Gastroesophageal sphincter (tissue), 4 donors: ENCODE measurements around the gene LORICRIN. TPM values are rescaled to one million over a fixed set of nuclear protein-coding genes. Genes with fewer than 3 reads are reported as not detected.

Experiments used
- ATAC-seq: fragments of 150-250 bp; one replicate; pipeline ENCODE4 v1.9.1; 2016; ENCODE audit warnings: mild to moderate bottlenecking, moderate library complexity
- H3K27ac ChIP-seq, 4 donors: fragments of 200-600 bp; sonication (generic) in 3 of 4; 1 replicate in 3 of 4; 2 replicates in 1 of 4; pipeline ENCODE4 v1.5.1; 2016 to 2019
- H3K27me3 ChIP-seq: fragments of 200-600 bp; sonication (generic); one replicate; pipeline ENCODE4 v1.5.1; 2019
- H3K36me3 ChIP-seq, 2 donors: fragments of 200-600 bp; sonication (generic); one replicate each; pipeline ENCODE4 v1.5.1; 2019; ENCODE audit warnings: control low read depth in 1 of 2
- H3K4me1 ChIP-seq, 3 donors: fragments of 200-600 bp; sonication (generic); 1 replicate in 2 of 3; 2 replicates in 1 of 3; pipeline ENCODE4 v1.5.1; 2016 to 2019; ENCODE audit warnings: control low read depth in 2 of 3
- H3K4me3 ChIP-seq, 2 donors: fragments of 200-600 bp; sonication (generic); one replicate each; pipeline ENCODE4 v1.5.1; 2019; ENCODE audit warnings: mild to moderate bottlenecking in 1 of 2, moderate library complexity in 1 of 2
- H3K9me3 ChIP-seq, 3 donors: fragments of 200-600 bp; sonication (generic); one replicate each; pipeline ENCODE4 v1.5.1; 2017 to 2019; ENCODE audit warnings: control low read depth in 2 of 3
- CTCF ChIP-seq, 4 experiments: fragments of 200-600 bp in 2 of 4; fragments of 450-650 bp in 2 of 4; sonication (generic) in 1 of 4; IDR thresholded peaks; one replicate each; pipeline ENCODE4 v1.5.1; 2017 to 2019; ENCODE audit warnings: antibody characterized with exemption in 4 of 4, mild to moderate bottlenecking in 2 of 4, moderate library complexity in 2 of 4
- EP300 ChIP-seq: sonication (generic); formaldehyde crosslinking; IDR thresholded peaks from one replicate; pipeline ENCODE4 v1.6.1; 2017; ENCODE audit warnings: antibody characterized with exemption, mild to moderate bottlenecking
- POLR2A ChIP-seq, 2 donors: fragments of 450-650 bp; IDR thresholded peaks; one replicate each; pipeline ENCODE4 v1.6.1; 2017; ENCODE audit warnings: antibody characterized with exemption in 2 of 2, mild to moderate bottlenecking in 2 of 2, moderate library complexity in 1 of 2
- POLR2AphosphoS5 ChIP-seq: sonication (generic); formaldehyde crosslinking; IDR thresholded peaks from one replicate; pipeline ENCODE4 v1.6.1; 2017; ENCODE audit warnings: antibody characterized with exemption
- WGBS, 2 donors: methylation state at CpG; one replicate each; pipeline ENCODE4 v1.1.5; 2018; ENCODE audit warnings: low coverage in 1 of 2; 5-methylcytosine and 5-hydroxymethylcytosine counted together
- total RNA-seq, 4 donors: library from RNA; depleted of rRNA; stranded (reverse); fragments of >200 nt; gene quantifications; one replicate each; pipeline ENCODE4 v1.1.0, GENCODE V29; 2016

The LORICRIN gene
- total RNA-seq, 4 donors from 2014 or later = not detected

- TF ChIP-seq POLR2AphosphoS5 (no peak), CTCF (IDR thresholded peaks at IDR 0.05) (no peak), POLR2A (IDR thresholded peaks at IDR 0.05) (no peak), EP300 (no peak)
- Histone ChIP-seq H3K4me1 (peaks cover 0 to 24% (median 7%) of the 10 kb centered on the region in 3 donors), H3K27me3 (peaks cover 77% of the 10 kb centered on the region), H3K4me3 (peak overlapping the region; percentile 11 to 59), H3K36me3 (no peaks in the 10 kb centered on the region), H3K27ac (peak overlapping the region in 1 of 4 donors; percentile 32), H3K9me3 (no peaks in the 10 kb centered on the region)
- WGBS, 2 donors = 10 to 35% methylated on average over 2 to 7 of the region's 80 CpGs
- peak; percentile 77 for ATAC-seq
Observed at GRCh38 chr1:153261281-153262069, 2.0 kb downstream of the LORICRIN start.

GRCh38 chr1:153262070-153262366 lies 2.5 kb downstream of the LORICRIN start:
- Histone ChIP-seq H3K9me3 (no peaks in the 10 kb centered on the region), H3K36me3 (no peaks in the 10 kb centered on the region), H3K4me1 (peaks cover 0 to 24% (median 7%) of the 10 kb centered on the region in 3 donors), H3K27me3 (peaks cover 82% of the 10 kb centered on the region), H3K4me3 (peak overlapping the region in 1 of 2 donors; percentile 59), H3K27ac (no peak overlapping the region)
- TF ChIP-seq EP300 (no peak), POLR2AphosphoS5 (no peak)
- no peak for ATAC-seq
- WGBS, 2 donors = 38 to 53% methylated on average over 5 of the region's 6 CpGs

GRCh38 chr1:153262462-153263157 lies 3.1 kb downstream of the LORICRIN start:
- no peak for TF ChIP-seq EP300
- 34 to 39% methylated on average over 9 to 10 of the region's 10 CpGs for WGBS, 2 donors
- Histone ChIP-seq H3K9me3 (no peaks in the 10 kb centered on the region), H3K4me1 (peaks cover 0 to 24% (median 7%) of the 10 kb centered on the region in 3 donors), H3K27ac (no peak overlapping the region), H3K4me3 (no peak overlapping the region), H3K27me3 (peaks cover 88% of the 10 kb centered on the region), H3K36me3 (no peaks in the 10 kb centered on the region)
- no peak for ATAC-seq

GRCh38 chr1:153265457-153265856 lies 6.0 kb downstream of the LORICRIN start:
- H3K9me3 ChIP-seq = no peaks in the 10 kb centered on the region
- 80 to 100% methylated on average over 1 of the region's 1 CpG for WGBS, 2 donors
- H3K36me3 ChIP-seq = no peaks in the 10 kb centered on the region
- no peak overlapping the region for H3K4me3 ChIP-seq
- peaks cover 0 to 24% (median 7%) of the 10 kb centered on the region in 3 donors for H3K4me1 ChIP-seq
- peaks cover 78% of the 10 kb centered on the region for H3K27me3 ChIP-seq
- no peak for ATAC-seq
- TF ChIP-seq EP300 (no peak), POLR2AphosphoS5 (no peak), POLR2A (IDR thresholded peaks at IDR 0.05) (no peak), CTCF (IDR thresholded peaks at IDR 0.05) (no peak)
- H3K27ac ChIP-seq = no peak overlapping the region

GRCh38 chr1:153271711-153272110 lies 12.2 kb downstream of the LORICRIN start:
- peaks cover 34% of the 10 kb centered on the region for H3K27me3 ChIP-seq
- ATAC-seq = no peak
- no peaks in the 10 kb centered on the region for H3K36me3 ChIP-seq
- H3K4me3 ChIP-seq = no peak overlapping the region
- WGBS, 2 donors = 60% methylated on average over 1 of the region's 1 CpG; no CpG with 5 or more reads in 1 of the 2 donors
- H3K27ac ChIP-seq = no peak overlapping the region
- no peak for TF ChIP-seq EP300
- TF ChIP-seq POLR2AphosphoS5 = no peak
- TF ChIP-seq POLR2A (IDR thresholded peaks at IDR 0.05) = no peak
- no peak for TF ChIP-seq CTCF (IDR thresholded peaks at IDR 0.05)
- H3K4me1 ChIP-seq = no peaks in the 10 kb centered on the region
- no peaks in the 10 kb centered on the region for H3K9me3 ChIP-seq

- WGBS, 2 donors = no CpG with 5 or more reads among the region's 1 CpG
- no peak for ATAC-seq
- Histone ChIP-seq H3K4me1 (no peaks in the 10 kb centered on the region), H3K9me3 (no peaks in the 10 kb centered on the region), H3K4me3 (no peak overlapping the region), H3K36me3 (no peaks in the 10 kb centered on the region), H3K27ac (no peak overlapping the region), H3K27me3 (peaks cover 29% of the 10 kb centered on the region)
- TF ChIP-seq EP300 (no peak), CTCF (IDR thresholded peaks at IDR 0.05) (no peak), POLR2AphosphoS5 (no peak), POLR2A (IDR thresholded peaks at IDR 0.05) (no peak)
Observed at GRCh38 chr1:153272186-153272585, 12.7 kb downstream of the LORICRIN start.
